H1 (cell line): ENCODE results near the gene GOLGA2. TPM values are rescaled to one million over a fixed set of nuclear protein-coding genes. Genes with fewer than 3 reads are reported as not detected.

Experiments used
- CTCF ChIA-PET: fragments of 300-600 bp; sonication (Branson Sonifier 250); formaldehyde crosslinking; loops from one replicate; lab custom pipeline; 2021; ENCODE audit not compliant: partially characterized antibody; lab: Charles Lee
- POLR2A ChIA-PET: fragments of 300-600 bp; sonication (Branson Sonifier 250); formaldehyde crosslinking; loops from one replicate; lab custom pipeline; 2021; ENCODE audit warnings: inconsistent platforms; ENCODE audit not compliant: partially characterized antibody; lab: Charles Lee
- DNase-seq, 2 experiments: peaks; one replicate each; pipeline versions ENCODE4 v3.0.0 to v3.0.0-alpha.2; 2010 to 2022; ENCODE audit warnings: low spot score in 2 of 2, low read depth in 1 of 2, mixed read lengths in 1 of 2
- FAIRE-seq: peaks from 2 replicates; lab custom pipeline; 2011; peaks lifted over from hg19 to GRCh38; lab: Jason Lieb, UNC
- H2AFZ ChIP-seq: 2 replicates; pipeline ENCODE4 v1.8.1; 2012; ENCODE audit warnings: low read length, inconsistent platforms
- H2AK5ac ChIP-seq: 2 replicates; pipeline ENCODE4 v1.6.1; 2013; ENCODE audit warnings: low read depth, low read length
- H2BK120ac ChIP-seq: replicated peaks from 2 replicates; pipeline ENCODE3; 2013; ENCODE audit warnings: low read depth, low read length, inconsistent platforms
- H2BK12ac ChIP-seq: 2 replicates; pipeline ENCODE4 v1.6.1; 2013; ENCODE audit warnings: low read depth, low read length
- H2BK15ac ChIP-seq: 2 replicates; pipeline ENCODE4 v1.6.1; 2013; ENCODE audit warnings: low read length
- H2BK20ac ChIP-seq: 2 replicates; pipeline ENCODE4 v1.6.1; 2013; ENCODE audit warnings: low read length
- H2BK5ac ChIP-seq: 2 replicates; pipeline ENCODE4 v1.6.1; 2013; ENCODE audit warnings: low read depth, low read length
- H3K14ac ChIP-seq: 2 replicates; pipeline ENCODE4 v1.6.1; 2013; ENCODE audit warnings: inconsistent platforms; ENCODE audit not compliant: insufficient read length
- H3K18ac ChIP-seq: 2 replicates; pipeline ENCODE4 v1.6.1; 2013; ENCODE audit warnings: low read length; ENCODE audit errors: extremely low read depth
- H3K23ac ChIP-seq: 2 replicates; pipeline ENCODE4 v1.6.1; 2013; ENCODE audit warnings: inconsistent platforms; ENCODE audit not compliant: insufficient read length
- H3K23me2 ChIP-seq: 2 replicates; pipeline ENCODE4 v1.6.1; 2013; ENCODE audit warnings: low read depth, low read length
- H3K27ac ChIP-seq: 2 replicates; pipeline ENCODE4 v1.6.1; 2011; ENCODE audit warnings: low read depth, low read length, inconsistent platforms
- H3K27me3 ChIP-seq, 4 experiments: replicated peaks in 1 of 4; 1 replicate in 1 of 4; 2 replicates in 3 of 4; pipeline versions ENCODE4 v1.6.1 to v1.8.1; 2011 to 2013; ENCODE audit warnings: low read length in 3 of 4, mild to moderate bottlenecking in 3 of 4, inconsistent platforms in 2 of 4, mixed read lengths in 2 of 4, moderate library complexity in 1 of 4; ENCODE audit not compliant: control insufficient read depth in 3 of 4, insufficient read depth in 3 of 4; ENCODE audit errors: extremely low read depth in 1 of 4
- H3K36me3 ChIP-seq, 4 experiments: 2 replicates each; pipeline versions ENCODE4 v1.6.1 to v1.8.1; 2011 to 2013; ENCODE audit warnings: mild to moderate bottlenecking in 4 of 4, low read length in 3 of 4, moderate library complexity in 2 of 4, control low read depth in 1 of 4, inconsistent platforms in 1 of 4; ENCODE audit not compliant: insufficient read depth in 4 of 4, control insufficient read depth in 2 of 4
- H3K4ac ChIP-seq: replicated peaks from 2 replicates; pipeline ENCODE3; 2013; ENCODE audit warnings: low read length, low read depth, mixed read lengths, inconsistent platforms; ENCODE audit not compliant: insufficient read length
- H3K4me1 ChIP-seq, 4 experiments: replicated peaks in 1 of 4; 1 replicate in 1 of 4; 2 replicates in 3 of 4; pipeline versions ENCODE4 v1.6.1 to v1.8.1; 2011 to 2013; ENCODE audit warnings: low read length in 3 of 4, inconsistent platforms in 2 of 4, mixed read lengths in 1 of 4; ENCODE audit not compliant: insufficient read depth in 4 of 4, control insufficient read depth in 3 of 4
- H3K4me2 ChIP-seq, 2 experiments: 2 replicates each; pipeline versions ENCODE4 v1.6.1 to v1.8.1; 2011 to 2013; ENCODE audit warnings: low read depth in 2 of 2, low read length in 2 of 2, control low read depth in 1 of 2, inconsistent platforms in 1 of 2, mild to moderate bottlenecking in 1 of 2; ENCODE audit not compliant: insufficient read depth in 1 of 2
- H3K4me3 ChIP-seq, 4 experiments: fragments of 200-600, 300-600 bp in 1 of 4; sonication (generic), shearing (Covaris generic), sonication (Bioruptor Twin) in 1 of 4; 2 replicates each; pipeline versions ENCODE4 v1.5.1 to v1.8.1; 2011 to 2016; ENCODE audit warnings: low read length in 4 of 4, low read depth in 3 of 4, control low read depth in 2 of 4, inconsistent platforms in 2 of 4, mild to moderate bottlenecking in 2 of 4, mixed read lengths in 1 of 4, moderate library complexity in 1 of 4; ENCODE audit not compliant: insufficient read depth in 2 of 4; ENCODE audit errors: extremely low read depth in 1 of 4
- H3K56ac ChIP-seq: replicated peaks from 2 replicates; pipeline ENCODE3; 2013; ENCODE audit warnings: low read depth, mild to moderate bottlenecking, mixed read lengths, low read length, inconsistent platforms; ENCODE audit not compliant: insufficient read length
- H3K79me1 ChIP-seq: 2 replicates; pipeline ENCODE4 v1.6.1; 2013; ENCODE audit warnings: low read depth, low read length, control low read depth
- H3K79me2 ChIP-seq, 2 experiments: 2 replicates each; pipeline versions ENCODE4 v1.6.1 to v1.8.1; 2012 to 2013; ENCODE audit warnings: low read length in 2 of 2, mild to moderate bottlenecking in 2 of 2, inconsistent platforms in 1 of 2; ENCODE audit not compliant: insufficient read depth in 2 of 2, control insufficient read depth in 1 of 2
- H3K9ac ChIP-seq, 4 experiments: replicated peaks in 1 of 4; 1 replicate in 1 of 4; 2 replicates in 3 of 4; pipeline versions ENCODE4 v1.6.1 to v1.8.1; 2011 to 2013; ENCODE audit warnings: low read depth in 3 of 4, low read length in 3 of 4, control low read depth in 2 of 4, mild to moderate bottlenecking in 2 of 4, moderate library complexity in 2 of 4, inconsistent platforms in 1 of 4; ENCODE audit errors: extremely low read depth in 1 of 4
- H3K9me3 ChIP-seq, 2 experiments: 2 replicates each; pipeline versions ENCODE4 v1.6.1 to v1.8.1; 2012 to 2013; ENCODE audit warnings: mild to moderate bottlenecking in 2 of 2, moderate library complexity in 2 of 2, control low read depth in 1 of 2, inconsistent platforms in 1 of 2, low read depth in 1 of 2, low read length in 1 of 2, mixed read lengths in 1 of 2; ENCODE audit not compliant: insufficient read depth in 2 of 2
- H4K20me1 ChIP-seq, 2 experiments: replicated peaks in 1 of 2; 2 replicates each; pipeline versions ENCODE3 to v1.8.1; 2011 to 2013; ENCODE audit warnings: inconsistent platforms in 2 of 2, low read length in 2 of 2, mild to moderate bottlenecking in 1 of 2; ENCODE audit not compliant: insufficient read depth in 2 of 2, control insufficient read depth in 1 of 2
- H4K5ac ChIP-seq: 2 replicates; pipeline ENCODE4 v1.6.1; 2013; ENCODE audit warnings: low read length, low read depth, mixed read lengths, inconsistent platforms; ENCODE audit not compliant: insufficient read length
- H4K8ac ChIP-seq: 2 replicates; pipeline ENCODE4 v1.8.0; 2013; ENCODE audit warnings: mild to moderate bottlenecking, moderate library complexity, low read length, inconsistent platforms; ENCODE audit not compliant: insufficient read depth; ENCODE audit errors: extremely low read depth
- H4K91ac ChIP-seq: replicated peaks from 2 replicates; pipeline ENCODE3; 2013; ENCODE audit warnings: low read length, mixed read lengths, inconsistent platforms; ENCODE audit not compliant: insufficient read length
- CBX5 ChIP-seq: fragments of 300-800, 300-1000 bp; sonication (generic); IDR thresholded peaks from 2 replicates; pipeline ENCODE4 v1.7.1; 2016; ENCODE audit warnings: antibody characterized with exemption, low read length, low read depth
- CHD1 ChIP-seq: IDR thresholded peaks from 2 replicates; pipeline ENCODE4 v1.6.1; 2012; ENCODE audit warnings: low read depth, low read length, improper control_type of control experiment
- CREB1 ChIP-seq: IDR thresholded peaks from 2 replicates; pipeline ENCODE4 v1.6.1; 2012; ENCODE audit warnings: inconsistent platforms
- EGR1 ChIP-seq: IDR thresholded peaks from 2 replicates; pipeline ENCODE4 v1.6.1; 2011; ENCODE audit warnings: low read depth, low read length, borderline replicate concordance
- JUN ChIP-seq: IDR thresholded peaks from 2 replicates; pipeline ENCODE4 v1.6.1; 2011; ENCODE audit warnings: low read depth, mild to moderate bottlenecking, improper control_type of control experiment, low read length
- NRF1 ChIP-seq: IDR thresholded peaks from 2 replicates; pipeline ENCODE4 v1.6.1; 2011; ENCODE audit warnings: mild to moderate bottlenecking, low read depth, low read length, improper control_type of control experiment
- RAD21 ChIP-seq, 2 experiments: IDR thresholded peaks in 1 of 2; conservative IDR thresholded peaks in 1 of 2; 2 replicates each; pipeline ENCODE4 v1.6.1; 2011; ENCODE audit warnings: low read depth in 2 of 2, low read length in 2 of 2, improper control_type of control experiment in 1 of 2, inconsistent platforms in 1 of 2, mild to moderate bottlenecking in 1 of 2, moderate library complexity in 1 of 2
- RXRA ChIP-seq: IDR thresholded peaks from 2 replicates; pipeline ENCODE4 v1.6.1; 2011; ENCODE audit warnings: low read depth, mild to moderate bottlenecking, low read length, moderate library complexity; ENCODE audit not compliant: insufficient read depth
- SAP30 ChIP-seq: fragments of 300-600 bp; sonication (generic); IDR thresholded peaks from 2 replicates; pipeline ENCODE4 v1.7.1; 2012; ENCODE audit warnings: low read length, moderate library complexity, mild to moderate bottlenecking, inconsistent platforms; ENCODE audit not compliant: insufficient read depth, insufficient replicate concordance
- SP2 ChIP-seq: IDR thresholded peaks from 2 replicates; pipeline ENCODE4 v1.6.1; 2012; ENCODE audit warnings: mild to moderate bottlenecking, low read length, inconsistent platforms
- SP4 ChIP-seq: IDR thresholded peaks from 2 replicates; pipeline ENCODE4 v1.6.1; 2012; ENCODE audit warnings: low read length, inconsistent platforms
- SUZ12 ChIP-seq: fragments of 200-600 bp; sonication (generic); IDR thresholded peaks from 2 replicates; pipeline ENCODE4 v1.6.1; 2012; ENCODE audit warnings: mild to moderate bottlenecking, inconsistent platforms, low read length, moderate library complexity, mixed read lengths
- TAF1 ChIP-seq: IDR thresholded peaks from 2 replicates; pipeline ENCODE4 v1.6.1; 2011; ENCODE audit warnings: mild to moderate bottlenecking, low read depth, low read length
- TCF12 ChIP-seq: IDR thresholded peaks from 2 replicates; pipeline ENCODE4 v1.6.1; 2011; ENCODE audit warnings: low read depth, mild to moderate bottlenecking, low read length
- TEAD4 ChIP-seq: IDR thresholded peaks from 2 replicates; pipeline ENCODE4 v1.6.1; 2012; ENCODE audit warnings: low read depth, low read length, inconsistent platforms, mixed read lengths
- YY1 ChIP-seq: IDR thresholded peaks from 2 replicates; pipeline ENCODE4 v1.6.1; 2011; ENCODE audit warnings: low read depth, mild to moderate bottlenecking, low read length
- WGBS, 2 experiments: shearing (Covaris generic) in 1 of 2; methylation state at CpG; one replicate each; pipeline versions ENCODE4 v1.1.6 to v1.1.7; 2013 to 2015; ENCODE audit warnings: low lambda C conversion rate in 2 of 2, mixed read lengths in 2 of 2, inconsistent platforms in 1 of 2, low coverage in 1 of 2, missing lambda C conversion rate in 1 of 2; ENCODE audit not compliant: insufficient replicate concordance in 2 of 2, insufficient coverage in 1 of 2, insufficient read length in 1 of 2; ENCODE audit errors: extremely low coverage in 1 of 2, missing lambda C conversion rate in 1 of 2; 5-methylcytosine and 5-hydroxymethylcytosine counted together
- polyA plus RNA-seq, 7 experiments: library from polyadenylated mRNA; depleted of rRNA in 3 of 7; stranded (reverse) in 5 of 7; unstranded in 2 of 7; fragments of >200 nt in 5 of 7; fragments of 200-250 nt in 2 of 7; gene quantifications; 1 replicate in 5 of 7; 2 replicates in 1 of 7; 4 replicates in 1 of 7; pipeline versions ENCODE4 v1.2.1 to v1.2.3, GENCODE V29; 2011 to 2013; ENCODE audit warnings: missing spikeins in 2 of 7, mixed read lengths in 2 of 7
- total RNA-seq: library from RNA; stranded (reverse); fragmentation: NEBNext Ultra II Directional; extraction: Animal tissue kit (Norgen Biotek cat#: 25700); gene quantifications from 2 replicates; pipeline ENCODE4 v1.2.1, GENCODE V29; 2021

GOLGA2 gene
- total and polyA plus RNA-seq, 2 of the 8 experiments (the other 6 are each of a cell fraction or from before 2014, with no cell fraction given) = 13.1 to 43.6 TPM

GRCh38 chr9:128222026-128222425 lies 53.8 kb downstream of the GOLGA2 start:
- no peaks in the 10 kb centered on the region for H3K79me1 ChIP-seq
- DNase-seq = no peak
- WGBS, 2 experiments = 91% methylated on average over 10 of the region's 10 CpGs; no CpG with 5 or more reads in 1 of the 2 experiments
- no peak overlapping the region for H3K14ac ChIP-seq
- no peak overlapping the region for H2BK12ac ChIP-seq
- H4K8ac ChIP-seq = no peak overlapping the region
- no peaks in the 10 kb centered on the region for H3K27me3 ChIP-seq
- H4K20me1 ChIP-seq = peaks cover 0 to 12% of the 10 kb centered on the region in 2 experiments
- no peak overlapping the region for H3K4me3 ChIP-seq
- FAIRE-seq = no peak
- H2BK20ac ChIP-seq = no peak overlapping the region
- H2BK5ac ChIP-seq = no peak overlapping the region
- POLR2A ChIA-PET = interaction anchor here (1.0 to 3.1 kb wide), 5 partner anchors 12 to 55 kb away, joined by 3 to 21 read pairs (median 4); no protein-coding TSS in a partner anchor
- no peak overlapping the region for H3K9ac ChIP-seq
- no peak overlapping the region for H3K23ac ChIP-seq
- H2AFZ ChIP-seq = no peak overlapping the region
- H3K56ac ChIP-seq = no peak overlapping the region
- H3K9me3 ChIP-seq = no peaks in the 10 kb centered on the region
- no peak overlapping the region for H4K5ac ChIP-seq
- H3K27ac ChIP-seq = no peak overlapping the region
- no peak overlapping the region for H2BK15ac ChIP-seq
- no peak overlapping the region for H2BK120ac ChIP-seq
- H3K4me2 ChIP-seq = no peak overlapping the region
- H3K79me2 ChIP-seq = no peaks in the 10 kb centered on the region
- no peak overlapping the region for H4K91ac ChIP-seq
- 0 out of 2 replicates have a peak, but pooled peaks cover 2% of the 10 kb centered on the region for H3K23me2 ChIP-seq
- H3K4ac ChIP-seq = no peak overlapping the region
- H3K36me3 ChIP-seq = peaks cover 6 to 19% (median 13%) of the 10 kb centered on the region in 4 experiments
- CTCF ChIA-PET = interaction anchor here (1.1 to 1.3 kb wide), 2 partner anchors 33 to 47 kb away, joined by 3 to 4 read pairs; no protein-coding TSS in a partner anchor
- peaks cover 0 to 7% (median 3%) of the 10 kb centered on the region in 4 experiments; a peak in 5 of 7 replicates for H3K4me1 ChIP-seq
- H2AK5ac ChIP-seq = no peak overlapping the region
- H3K18ac ChIP-seq = no peak overlapping the region
- TF ChIP-seq TEAD4 (no peak), SP4 (no peak), RXRA (no peak), TCF12 (no peak), JUN (no peak), SAP30 (no peak), SUZ12 (no peak), TAF1 (no peak), SP2 (no peak), CREB1 (no peak), EGR1 (no peak), YY1 (no peak), NRF1 (no peak), CBX5 (no peak), CHD1 (no peak), RAD21 (IDR thresholded peaks at IDR 0.05 in 1 of 2, conservative IDR thresholded peaks at IDR 0.05 in 1 of 2; ENCODE audit: low read depth in 2 of 2, low read length in 2 of 2) (no peak)
